Endothelial cell of umbilical vein (primary cell): ENCODE results near the gene IL3. TPM values are rescaled to one million over a fixed set of nuclear protein-coding genes. Genes with fewer than 3 reads are reported as not detected.

Experiments used
- BruUV-seq: library from RNA; stranded (reverse); fragments of 400-500 nt; replicated peaks from 2 replicates; lab custom pipeline; 2021; lab: Mats Ljungman, UMichigan
- CTCF ChIA-PET: fragments of 300-600, 350-600 bp; sonication (Branson Sonifier 250); formaldehyde crosslinking; loops from one replicate; lab custom pipeline; 2021; ENCODE audit warnings: antibody characterized with exemption, inconsistent platforms; lab: Charles Lee
- POLR2A ChIA-PET: fragments of 300-600, 350-600 bp; sonication (Branson Sonifier 250); formaldehyde crosslinking; loops from one replicate; lab custom pipeline; 2021; ENCODE audit warnings: antibody characterized with exemption, inconsistent platforms; lab: Charles Lee
- DNase-seq: peaks from one replicate; pipeline ENCODE4 v3.0.0-alpha.2; 2011; ENCODE audit warnings: low read depth, low spot score
- FAIRE-seq: peaks from 2 replicates; lab custom pipeline; 2011; peaks lifted over from hg19 to GRCh38; lab: Jason Lieb, UNC
- H2AFZ ChIP-seq: 2 replicates; pipeline ENCODE4 v1.6.0; 2012; ENCODE audit warnings: low read depth, low read length, control low read depth, inconsistent platforms
- H3K27ac ChIP-seq: 2 replicates; pipeline ENCODE4 v1.5.1; 2011; ENCODE audit warnings: low read depth, mild to moderate bottlenecking, control low read depth, low read length, moderate library complexity; ENCODE audit not compliant: insufficient read depth
- H3K27me3 ChIP-seq, 2 experiments: 2 replicates each; pipeline versions ENCODE4 v1.6.0 to v1.6.1; 2011; ENCODE audit warnings: low read length in 2 of 2, mixed read lengths in 1 of 2; ENCODE audit not compliant: control insufficient read depth in 2 of 2, insufficient read depth in 2 of 2
- H3K36me3 ChIP-seq, 2 experiments: 2 replicates in 1 of 2; 3 replicates in 1 of 2; pipeline ENCODE4 v1.5.1; 2011; ENCODE audit warnings: low read length in 2 of 2, mild to moderate bottlenecking in 1 of 2, moderate library complexity in 1 of 2; ENCODE audit not compliant: control insufficient read depth in 2 of 2, insufficient read depth in 2 of 2; ENCODE audit errors: extremely low read depth in 1 of 2
- H3K4me1 ChIP-seq: 3 replicates; pipeline ENCODE4 v1.5.1; 2011; ENCODE audit warnings: mild to moderate bottlenecking, low read length; ENCODE audit not compliant: control insufficient read depth, insufficient read depth; ENCODE audit errors: extremely low read depth
- H3K4me2 ChIP-seq: 2 replicates; pipeline ENCODE4 v1.6.1; 2011; ENCODE audit warnings: low read length, control low read depth, mixed read lengths; ENCODE audit not compliant: insufficient read depth
- H3K4me3 ChIP-seq, 3 experiments: fragments of 200-600 bp in 1 of 3; sonication (generic), shearing (Covaris generic) in 1 of 3; replicated peaks in 1 of 3; 2 replicates each; pipeline ENCODE4 v1.5.1; 2011 to 2016; ENCODE audit warnings: control low read depth in 3 of 3, low read length in 3 of 3, mild to moderate bottlenecking in 2 of 3, inconsistent platforms in 1 of 3, low read depth in 1 of 3, moderate library complexity in 1 of 3; ENCODE audit not compliant: insufficient read depth in 1 of 3
- H3K79me2 ChIP-seq: 2 replicates; pipeline ENCODE4 v1.6.0; 2012; ENCODE audit warnings: low read length, inconsistent platforms; ENCODE audit not compliant: control insufficient read depth, insufficient read depth
- H3K9ac ChIP-seq: replicated peaks from 2 replicates; pipeline ENCODE3; 2011; ENCODE audit warnings: low read length, control low read depth; ENCODE audit not compliant: insufficient read depth; ENCODE audit errors: extremely low read depth
- H3K9me1 ChIP-seq: replicated peaks from 3 replicates; pipeline ENCODE4 v1.6.0; 2011; ENCODE audit warnings: mild to moderate bottlenecking, low read length; ENCODE audit not compliant: control insufficient read depth, insufficient read depth; ENCODE audit errors: extremely low read depth
- H3K9me3 ChIP-seq: replicated peaks from 2 replicates; pipeline ENCODE4 v1.5.1; 2012; ENCODE audit warnings: low read length, inconsistent platforms; ENCODE audit not compliant: control insufficient read depth, insufficient read depth
- H4K20me1 ChIP-seq: replicated peaks from 2 replicates; pipeline ENCODE3; 2011; ENCODE audit warnings: mild to moderate bottlenecking, low read length; ENCODE audit not compliant: control insufficient read depth, insufficient read depth; ENCODE audit errors: extremely low read depth
- CTCF ChIP-seq, 2 donors: IDR thresholded peaks; 1 replicate in 1 of 2; 2 replicates in 1 of 2; pipeline ENCODE4 v1.5.1; 2011; ENCODE audit warnings: low read length in 2 of 2, mild to moderate bottlenecking in 2 of 2, moderate library complexity in 2 of 2, control low read depth in 1 of 2, inconsistent platforms in 1 of 2, low read depth in 1 of 2; ENCODE audit not compliant: insufficient read depth in 1 of 2; ENCODE audit errors: extremely low read depth in 1 of 2
- EZH2 ChIP-seq: IDR thresholded peaks from 2 replicates; pipeline ENCODE4 v1.6.1; 2012; ENCODE audit warnings: borderline replicate concordance, low read depth, mild to moderate bottlenecking, moderate library complexity, low read length, inconsistent platforms; ENCODE audit not compliant: severe bottlenecking
- FOS ChIP-seq: IDR thresholded peaks from 2 replicates; pipeline ENCODE4 v1.6.1; 2011; ENCODE audit warnings: mild to moderate bottlenecking, low read length, moderate library complexity, borderline replicate concordance; ENCODE audit not compliant: insufficient read depth
- GATA2 ChIP-seq: IDR thresholded peaks from 2 replicates; pipeline ENCODE4 v1.7.0; 2011; ENCODE audit warnings: low read depth, mild to moderate bottlenecking, moderate library complexity, mixed read lengths, low read length; ENCODE audit not compliant: insufficient read length, insufficient read depth
- JUN ChIP-seq: IDR thresholded peaks from 2 replicates; pipeline ENCODE4 v1.6.1; 2011; ENCODE audit warnings: borderline replicate concordance, low read depth; ENCODE audit not compliant: insufficient read length, insufficient read depth
- MAX ChIP-seq: IDR thresholded peaks from 2 replicates; pipeline ENCODE4 v1.6.1; 2011; ENCODE audit not compliant: insufficient read depth, insufficient read length
- MYC ChIP-seq: IDR thresholded peaks from one replicate; pipeline ENCODE4 v1.6.1; 2011; ENCODE audit warnings: mild to moderate bottlenecking, low read depth, low read length
- POLR2A ChIP-seq: IDR thresholded peaks from 2 replicates; pipeline ENCODE4 v1.6.1; 2012; ENCODE audit warnings: low read depth, mild to moderate bottlenecking, control low read depth, low read length
- POLR2AphosphoS5 ChIP-seq: IDR thresholded peaks from 2 replicates; pipeline ENCODE4 v1.6.1; 2012; ENCODE audit warnings: low read depth, mild to moderate bottlenecking, control low read depth, low read length, moderate library complexity; ENCODE audit not compliant: insufficient read depth
- dilution Hi-C: fragments of 300-500 bp; cut with MboI; formaldehyde crosslinking; loops from one replicate; pipeline ENCODE4 v1.15.0; 2019; ENCODE audit warnings: low sequenced_read_pairs; ENCODE audit not compliant: extremely low pct_ligation_motif_present
- intact Hi-C: fragments of 100-400 bp; cut with micrococcal nuclease; formaldehyde crosslinking; loops from one replicate; pipeline ENCODE4 v1.10.0; 2022
- polyA plus RNA-seq, 4 experiments: library from polyadenylated mRNA; depleted of rRNA in 3 of 4; stranded (reverse) in 3 of 4; unstranded in 1 of 4; fragments of >200 nt; gene quantifications; 2 replicates each; pipeline versions ENCODE4 v1.2.1 to v1.2.3, GENCODE V29; 2011 to 2012; ENCODE audit warnings: missing spikeins in 1 of 4
- total RNA-seq: library from RNA; stranded (reverse); gene quantifications from 2 replicates; pipeline ENCODE4 v1.2.3, GENCODE V29; 2021

IL3 gene
- total and polyA plus RNA-seq, 2 donors (not counting 3 experiments of a cell fraction or from before 2014, with no cell fraction given): not detected

GRCh38 chr5:132067941-132068808, 7.7 kb downstream of the IL3 start:
- no TSS peak for BruUV-seq

More at GRCh38 chr5:132067941-132068808, 7.7 kb downstream of the IL3 start:
- Histone ChIP-seq H3K4me1 (peaks cover 16% of the 10 kb centered on the region), H3K27me3 (no peaks in the 10 kb centered on the region), H3K4me3 (no peak overlapping the region), H3K4me2 (no peak overlapping the region), H3K79me2 (no peaks in the 10 kb centered on the region), H3K9me3 (no peaks in the 10 kb centered on the region), H3K9me1 (no peaks in the 10 kb centered on the region), H3K9ac (no peak overlapping the region), H2AFZ (no peak overlapping the region), H3K27ac (no peak overlapping the region), H3K36me3 (no peaks in the 10 kb centered on the region), H4K20me1 (no peaks in the 10 kb centered on the region)
- TF ChIP-seq MYC: no peak
- TF ChIP-seq FOS: no peak
- no peak for TF ChIP-seq JUN
- TF ChIP-seq MAX: no peak
- TF ChIP-seq GATA2: no peak
- no peak for TF ChIP-seq EZH2
- TF ChIP-seq CTCF (IDR thresholded peaks at IDR 0.05; ENCODE audit: extremely low read depth in 1 of 2, insufficient read depth in 1 of 2, low read depth in 1 of 2, low read length in 2 of 2): no peak
- no peak for TF ChIP-seq POLR2AphosphoS5
- no peak for TF ChIP-seq POLR2A
- FAIRE-seq (no peak), DNase-seq (no peak)
- intact Hi-C loops: no loop called here
- ChIA-PET POLR2A (no interaction called here), CTCF (interaction anchor here (1.8 to 3.7 kb wide), 2 partner anchors 66 kb away, joined by 6 to 32 read pairs; no protein-coding TSS in a partner anchor)
- dilution Hi-C loops: no loop called here
